KG1 (cell line): Measurements from ENCODE around the gene ANKRD7.

Experiments
- DNase-seq: peaks from one replicate; lab custom pipeline; 2025; lab: John Stamatoyannopoulos, UW

The ANKRD7 gene

GRCh38 chr7:118224521-118224920 is at the start of gene ANKRD7:
Gene ANKRD7 (plus strand): TSS chr7:118224704. CDS start chr7:118224831, 127 bp downstream.
- DNase-seq, result no peak

GRCh38 chr7:118175740-118176139 is 48.8 kb upstream of the ANKRD7 start:
- no peak for DNase-seq

GRCh38 chr7:118179191-118179590 is 45.3 kb upstream of the ANKRD7 start:
- no peak for DNase-seq

- DNase-seq, result no peak
These were observed 41.7 kb upstream of the ANKRD7 start for GRCh38 chr7:118182593-118183427.

GRCh38 chr7:118183428-118183785 is 41.1 kb upstream of the ANKRD7 start:
- no peak for DNase-seq

GRCh38 chr7:118183786-118184564 is 40.5 kb upstream of the ANKRD7 start, which contains the start of gene LSM8:
Gene LSM8 (plus strand): TSS chr7:118184164. CDS start chr7:118184224, 60 bp downstream.
- peak; percentile 96 for DNase-seq

- peak; percentile 30 for DNase-seq
These were observed 40.0 kb upstream of the ANKRD7 start for GRCh38 chr7:118184565-118184940.

- no peak for DNase-seq
These were observed 39.2 kb upstream of the ANKRD7 start for GRCh38 chr7:118185163-118185860.

- DNase-seq, result no peak
These were observed 38.0 kb upstream of the ANKRD7 start for GRCh38 chr7:118186501-118186900.

- DNase-seq, result no peak
These were observed 29.9 kb upstream of the ANKRD7 start for GRCh38 chr7:118194571-118194970.

- no peak for DNase-seq
These were observed 28.5 kb upstream of the ANKRD7 start for GRCh38 chr7:118195837-118196474.

GRCh38 chr7:118202061-118202460 is 22.4 kb upstream of the ANKRD7 start:
- no peak for DNase-seq

GRCh38 chr7:118214051-118214832 is 10.3 kb upstream of the ANKRD7 start:
- no peak for DNase-seq

GRCh38 chr7:118214833-118215182 is 9.7 kb upstream of the ANKRD7 start:
- no peak for DNase-seq

GRCh38 chr7:118217210-118217619 is 7.3 kb upstream of the ANKRD7 start:
- no peak for DNase-seq

GRCh38 chr7:118218413-118219156 is 5.9 kb upstream of the ANKRD7 start:
- DNase-seq, result no peak

GRCh38 chr7:118219157-118219512 is 5.4 kb upstream of the ANKRD7 start:
- DNase-seq, result no peak

GRCh38 chr7:118220583-118220982 is 3.9 kb upstream of the ANKRD7 start:
- DNase-seq, result no peak

GRCh38 chr7:118222591-118222990 is 1.9 kb upstream of the ANKRD7 start:
- no peak for DNase-seq

- DNase-seq, result no peak
These were observed 8.3 kb downstream of the ANKRD7 start for GRCh38 chr7:118232837-118233236.

GRCh38 chr7:118233799-118234198 is 9.3 kb downstream of the ANKRD7 start:
- no peak for DNase-seq
